Erythroblast (primary cell): ENCODE measurements around the gene TTC21A.
A peak's percentile ranks its signal among the peaks of the same experiment; 100 is the strongest.

ENCODE experiments used
- DNase-seq, 2 experiments: peaks; one replicate each; lab custom pipeline; 2025; lab: John Stamatoyannopoulos, UW
- GATA1 ChIP-seq: IDR thresholded peaks from 2 replicates; pipeline ENCODE4 v1.6.1; 2011; ENCODE audit warnings: low read depth, mild to moderate bottlenecking, control low read depth, low read length, moderate library complexity
- POLR2A ChIP-seq: IDR thresholded peaks from 2 replicates; pipeline ENCODE4 v1.6.1; 2011; ENCODE audit warnings: mild to moderate bottlenecking, low read length

Gene TTC21A

DNA sequence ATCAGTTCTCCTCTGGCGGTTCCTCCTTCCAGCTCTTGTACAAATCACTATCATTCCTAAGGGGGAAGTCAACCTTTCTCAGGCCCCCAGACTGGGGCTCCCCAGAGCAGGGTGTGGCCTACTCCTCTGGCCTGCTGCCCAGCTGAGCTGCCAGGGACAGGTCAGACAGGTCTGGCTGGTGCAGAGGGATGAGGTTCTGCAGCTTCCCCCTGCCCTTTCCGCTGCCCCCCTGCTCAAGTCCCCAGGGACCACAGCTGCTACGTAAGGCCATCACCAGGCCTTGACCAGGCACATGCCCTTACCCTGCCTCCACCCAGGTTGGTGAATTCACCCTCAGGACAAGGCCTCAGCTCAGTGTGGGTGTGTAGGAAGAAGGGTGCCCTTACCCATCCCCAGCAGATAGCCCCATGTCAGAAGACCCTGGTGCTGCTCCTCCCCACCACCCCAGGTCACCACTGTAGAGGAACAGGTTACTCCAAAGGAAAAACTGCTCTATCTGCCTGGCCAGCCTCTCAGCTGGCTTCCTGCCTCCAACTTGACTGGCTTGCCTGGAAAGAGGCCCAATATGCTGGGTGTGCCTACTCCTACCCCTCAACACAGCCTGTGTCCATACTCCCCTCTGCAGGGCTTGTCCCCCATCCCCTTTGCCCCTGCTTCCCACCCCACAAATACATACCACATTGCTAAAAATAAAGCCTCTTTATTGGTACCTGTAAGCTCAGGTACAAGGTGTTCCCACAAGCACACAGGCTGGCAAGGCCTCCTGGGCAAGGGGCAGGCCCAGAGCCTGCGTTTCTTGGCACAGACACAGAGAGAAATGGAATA lies 33.9 kb downstream of the TTC21A start:
- DNase-seq, result peak; percentile 50 to 67
- no peak for TF ChIP-seq GATA1
- no peak for TF ChIP-seq POLR2A

- TF ChIP-seq GATA1 (no peak), POLR2A (no peak)
- no peak for DNase-seq
These were observed 34.6 kb downstream of the TTC21A start for GRCh38 chr3:39142067-39142466.

DNA sequence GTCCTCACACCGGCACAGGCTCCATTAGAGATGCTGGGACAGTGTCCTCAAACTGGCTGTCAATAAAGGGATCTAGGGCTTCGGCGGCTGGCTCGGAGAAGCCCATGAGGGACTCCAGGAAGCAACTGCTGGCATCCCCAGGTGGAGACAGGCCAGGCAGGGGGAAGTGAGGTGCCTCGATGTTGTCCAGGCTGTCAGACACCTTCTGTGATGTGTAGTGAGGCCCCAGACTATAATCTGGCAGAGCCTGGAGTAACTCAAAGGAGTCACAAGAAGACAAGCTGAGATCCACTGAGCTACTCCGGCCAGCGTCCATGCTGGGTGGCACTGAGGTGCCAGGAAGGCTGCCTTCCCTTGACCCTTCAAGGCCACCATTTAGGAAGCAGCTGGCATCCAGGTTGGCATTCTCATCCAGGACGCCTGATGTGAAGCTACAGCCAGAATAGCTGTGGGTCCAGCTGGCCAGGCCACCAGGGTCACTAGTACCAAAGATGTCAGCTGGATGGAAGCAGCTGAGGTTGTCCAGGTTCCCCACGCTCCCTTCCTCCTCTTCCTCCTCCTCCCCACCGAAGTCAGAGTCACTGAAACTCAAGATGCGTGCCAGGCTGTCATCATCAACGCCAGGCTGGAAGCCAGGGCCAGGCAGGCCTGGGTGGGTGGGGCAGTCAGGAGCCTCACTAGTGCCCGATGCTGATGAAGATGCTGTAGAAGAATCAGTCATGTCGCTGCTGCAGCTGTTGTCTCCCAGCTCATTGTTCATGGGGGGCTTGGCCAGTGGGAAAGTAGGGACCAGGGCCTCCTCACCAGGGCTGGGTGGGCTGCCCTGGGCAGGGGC lies 35.8 kb downstream of the TTC21A start:
- no peak for DNase-seq
- TF ChIP-seq GATA1 (no peak), POLR2A (no peak)

- DNase-seq, result no peak
- TF ChIP-seq GATA1 (no peak), POLR2A (no peak)
These were observed 36.7 kb downstream of the TTC21A start for GRCh38 chr3:39144095-39144747.

DNA sequence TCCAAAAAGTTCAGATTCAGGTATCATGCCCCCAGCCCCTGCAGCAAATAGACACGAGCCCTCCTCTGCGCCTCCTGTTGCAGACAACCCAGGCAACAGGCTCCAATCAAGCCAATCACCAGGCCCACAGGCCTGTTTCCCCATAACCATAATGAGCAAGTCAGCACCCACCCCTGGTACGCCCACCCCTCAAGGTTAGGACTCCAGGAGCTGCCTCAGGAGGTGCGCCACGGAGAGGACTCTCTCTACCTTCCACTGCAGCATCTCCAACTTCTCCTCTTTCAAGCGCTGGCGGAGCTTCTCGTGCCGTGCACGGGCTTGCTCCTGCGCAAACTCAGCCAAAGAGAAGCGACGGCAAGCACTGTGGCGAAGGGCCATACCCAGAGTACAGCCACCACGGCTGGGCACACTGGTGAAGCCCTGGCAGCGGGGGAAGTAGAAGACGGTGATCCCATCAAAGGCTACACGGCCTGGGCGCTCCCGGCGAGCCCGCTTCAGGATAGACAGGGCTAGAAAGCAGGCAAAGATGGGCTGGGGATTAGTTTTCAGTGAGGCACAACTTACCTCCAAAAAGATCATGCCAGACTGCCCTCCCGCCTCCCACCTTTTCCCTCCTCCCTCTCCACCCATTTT lies 37.4 kb downstream of the TTC21A start:
- DNase-seq, result no peak
- no peak for TF ChIP-seq GATA1
- no peak for TF ChIP-seq POLR2A

DNA sequence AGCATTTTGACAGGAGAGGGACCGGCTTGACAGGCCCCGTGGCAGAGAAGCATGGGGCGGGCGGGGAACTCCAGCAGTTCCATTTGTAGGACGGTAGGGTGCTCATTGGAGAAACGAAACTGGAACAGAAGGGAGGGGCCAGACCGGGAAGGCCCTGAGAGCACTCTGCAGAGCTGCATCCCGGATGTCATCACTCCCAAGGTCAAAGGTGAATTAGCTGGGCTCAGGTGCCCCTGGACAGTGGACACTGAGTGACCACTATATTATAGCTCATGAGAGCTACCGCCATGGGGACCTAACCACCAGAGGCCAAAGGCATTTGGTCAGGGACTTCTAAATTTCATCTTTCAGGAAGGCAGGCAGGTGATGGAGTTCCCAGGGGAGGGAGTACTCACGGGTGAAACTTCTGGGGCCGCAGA lies 38.6 kb downstream of the TTC21A start:
- no peak for DNase-seq
- no peak for TF ChIP-seq GATA1
- no peak for TF ChIP-seq POLR2A

GRCh38 chr3:39146611-39147591 lies 39.4 kb downstream of the TTC21A start:
- DNase-seq, result peak; percentile 80 to 86
- TF ChIP-seq POLR2A, result no peak
- no peak for TF ChIP-seq GATA1

DNA sequence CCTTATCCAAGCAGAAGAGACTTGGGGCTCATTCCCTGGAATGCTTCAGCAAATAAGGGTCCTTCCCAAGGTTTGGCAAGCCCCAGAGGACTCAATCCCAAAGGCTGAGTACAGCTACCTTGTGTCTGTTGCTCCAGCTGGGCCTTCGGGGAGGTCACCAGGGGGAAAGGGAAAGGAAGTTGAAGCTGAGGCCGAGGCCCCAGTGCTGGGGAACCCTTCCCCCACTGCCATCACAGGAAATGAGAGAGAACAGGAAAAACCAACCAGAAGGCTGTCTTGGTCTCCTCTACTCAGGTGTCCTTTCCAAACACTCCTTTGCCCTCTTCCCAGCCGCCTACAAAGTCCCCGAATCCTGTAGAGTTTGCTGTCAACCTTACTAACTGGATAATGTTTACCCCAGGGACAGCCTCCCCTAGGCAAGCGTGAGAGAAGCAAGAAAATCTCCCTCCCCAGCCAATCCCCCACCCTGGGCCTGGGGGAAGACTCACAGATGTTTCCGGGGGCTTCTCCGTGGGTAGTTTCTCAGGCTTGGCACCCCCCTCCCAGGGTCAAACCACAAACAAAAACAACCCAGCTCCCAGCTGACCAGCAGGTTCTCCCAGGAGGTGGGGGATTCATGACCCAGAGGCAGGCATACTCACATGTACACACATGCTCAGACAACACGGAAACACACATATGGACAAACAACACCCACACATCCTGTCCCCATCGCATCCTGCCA lies 40.4 kb downstream of the TTC21A start:
- TF ChIP-seq GATA1 (no peak), POLR2A (no peak)
- DNase-seq, result peak; percentile 56 to 61

DNA sequence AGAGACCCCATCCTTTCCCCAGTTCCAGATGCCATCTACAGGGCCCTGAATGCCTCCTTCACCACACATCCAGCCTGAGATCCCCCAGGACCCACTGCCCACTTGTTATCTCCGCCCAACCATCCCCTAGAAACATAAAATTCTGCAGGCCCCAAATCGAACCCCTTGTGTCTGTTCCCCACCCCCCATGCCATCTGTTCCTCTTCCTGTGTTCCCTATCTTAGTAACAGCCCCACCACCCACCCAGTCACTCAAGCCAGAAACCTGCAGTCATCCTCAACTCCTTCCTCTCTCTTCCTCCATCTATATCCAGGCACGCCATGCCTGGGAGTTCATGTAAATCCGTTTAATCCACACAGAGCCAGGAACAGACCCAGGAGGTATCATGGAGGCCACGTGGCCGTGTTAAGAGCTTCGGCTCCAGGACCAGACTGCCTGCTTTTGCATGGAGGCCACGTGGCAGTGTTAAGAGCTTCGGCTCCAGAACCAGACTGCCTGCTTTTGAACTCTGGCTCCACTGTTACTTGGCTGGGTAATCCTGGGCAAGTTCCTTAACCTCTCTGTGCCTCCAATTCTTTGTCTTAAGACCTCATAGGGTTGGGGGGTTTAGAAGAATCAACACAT lies 41.1 kb downstream of the TTC21A start:
- TF ChIP-seq POLR2A (no peak), GATA1 (no peak)
- DNase-seq, result peak; percentile 53 to 63

GRCh38 chr3:39149059-39149455 lies 41.6 kb downstream of the TTC21A start:
- no peak for DNase-seq
- TF ChIP-seq POLR2A (no peak), GATA1 (no peak)

GRCh38 chr3:39149498-39150147 lies 42.1 kb downstream of the TTC21A start:
- DNase-seq, result peak in 1 of 2 experiments; percentile 40
- TF ChIP-seq GATA1, result no peak
- TF ChIP-seq POLR2A, result no peak
